HG03469 (cell line): ENCODE measurements around the gene ACTRT2.

Experiments
- ATAC-seq: cut with Tn5 transposase; IDR thresholded peaks from one replicate; pipeline ENCODE4 v1.9.1; 2021; ENCODE audit warnings: mild to moderate bottlenecking, moderate library complexity, moderate number of reproducible peaks; ENCODE audit not compliant: unreplicated experiment

The ACTRT2 gene

DNA sequence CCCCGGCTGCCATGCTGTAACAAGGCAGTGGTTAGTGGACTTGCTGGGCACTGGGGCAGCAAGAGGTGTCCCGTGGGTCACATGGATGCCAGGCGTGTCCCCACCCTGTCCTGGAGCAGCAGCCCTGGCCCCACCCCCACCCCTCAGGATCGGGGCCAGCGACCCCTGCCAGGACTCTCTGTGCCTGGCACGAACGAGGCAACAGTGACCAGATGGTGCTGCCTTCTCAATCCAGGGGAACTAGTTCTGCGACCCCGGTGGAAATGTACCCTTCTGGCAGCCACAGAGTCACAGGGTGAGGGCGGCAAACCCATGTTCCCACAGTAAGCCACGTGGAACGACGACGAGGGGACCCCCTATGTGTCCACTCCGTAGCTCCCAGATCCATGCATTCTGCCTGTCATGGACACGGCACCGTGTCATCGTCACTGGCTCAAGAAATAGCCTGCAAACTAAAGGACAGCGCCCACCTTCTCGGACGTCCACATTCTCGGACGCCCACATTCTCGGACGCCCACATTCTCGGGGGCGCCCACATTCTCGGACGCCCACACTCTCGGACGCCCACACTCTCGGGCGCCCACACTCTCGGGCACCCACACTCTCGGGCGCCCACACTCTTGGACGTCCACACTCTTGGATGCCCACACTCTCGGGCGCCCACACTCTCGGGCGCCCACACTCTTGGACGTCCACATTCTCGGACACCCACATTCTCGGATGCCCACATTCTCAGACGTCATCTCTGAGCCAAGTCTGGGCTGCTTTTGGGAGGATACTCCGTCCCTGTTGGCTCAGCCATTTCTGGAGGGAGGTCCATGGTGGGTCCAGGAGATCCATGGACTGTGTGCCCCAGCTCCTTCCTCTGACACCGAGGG, 19.6 kb upstream of the ACTRT2 start:
- no peak for ATAC-seq

DNA sequence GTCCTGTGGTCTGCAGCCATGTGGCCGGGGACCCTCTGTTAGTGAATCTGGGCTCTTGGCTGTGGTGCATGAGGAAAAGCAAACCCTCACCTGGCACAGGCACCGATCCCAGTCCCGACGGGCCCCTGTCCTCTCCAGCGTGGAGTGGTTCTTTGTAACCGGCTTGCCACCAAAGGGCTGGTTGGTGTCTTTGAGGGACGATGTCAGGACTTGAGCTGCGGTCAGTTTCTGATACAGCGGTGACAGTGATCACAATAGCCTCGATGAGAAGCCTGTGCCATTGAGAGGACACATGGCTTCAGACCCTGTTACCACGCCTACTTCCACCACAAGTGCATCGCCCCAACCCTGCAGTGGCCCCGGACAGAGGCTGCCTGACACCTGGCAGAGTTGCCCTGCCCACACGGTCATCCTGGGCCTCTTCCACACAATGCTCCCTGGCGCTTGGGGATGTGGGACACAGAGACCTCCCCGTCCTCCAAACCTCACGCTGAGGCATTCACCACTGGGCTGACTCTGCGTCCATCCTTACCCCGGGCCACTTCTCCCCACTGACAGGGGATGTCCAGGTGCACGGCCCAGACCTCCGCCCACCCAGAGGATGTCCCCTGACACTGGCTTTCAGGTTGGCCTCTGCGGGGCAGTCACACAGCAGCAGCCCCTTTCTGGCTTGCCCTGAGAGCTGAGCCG, 18.8 kb upstream of the ACTRT2 start:
- no peak for ATAC-seq

DNA sequence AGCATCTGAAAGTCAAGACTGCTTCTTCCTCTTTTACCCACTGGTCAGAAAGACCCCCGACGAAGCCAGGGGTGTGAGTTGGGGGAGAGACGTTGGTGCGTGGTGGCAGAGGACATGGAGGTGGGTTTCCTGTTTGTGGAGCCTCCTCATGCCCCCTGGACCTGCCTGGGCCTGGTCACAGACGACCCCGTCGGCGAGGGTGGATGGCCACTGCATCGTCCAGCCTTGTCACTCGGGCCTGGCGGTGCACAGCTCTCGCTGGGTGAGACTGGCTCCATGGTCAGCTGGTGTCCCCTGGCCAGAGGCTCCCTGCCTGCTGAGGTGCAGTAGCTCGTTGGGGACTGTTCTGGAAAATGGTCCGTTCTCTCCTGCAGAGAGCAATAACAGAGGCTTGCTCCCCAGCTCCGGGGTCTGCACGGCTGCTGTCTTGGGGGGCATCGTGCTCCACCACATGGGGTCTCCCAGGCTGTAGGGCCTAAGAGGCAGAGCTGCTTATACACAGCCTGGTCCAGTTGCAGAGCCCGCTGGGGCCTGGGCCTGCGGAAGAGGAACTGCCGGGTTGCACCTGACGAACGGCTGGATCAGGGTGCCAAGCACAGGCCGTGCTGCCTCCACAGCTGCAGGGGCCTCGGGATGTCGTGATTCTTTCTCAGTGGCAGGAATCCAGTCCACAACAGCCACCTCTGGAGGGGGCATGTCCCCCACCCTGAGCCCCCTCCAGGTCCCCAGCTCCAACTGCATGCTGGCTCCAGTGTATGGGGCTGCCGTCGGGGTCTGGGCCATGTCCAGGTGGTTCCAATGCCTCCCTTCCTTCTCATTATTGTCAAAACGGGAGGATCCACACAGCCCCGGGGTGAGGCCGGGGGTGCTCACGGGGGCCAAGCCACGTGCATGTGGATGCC, 18.0 kb upstream of the ACTRT2 start:
- ATAC-seq: no peak

DNA sequence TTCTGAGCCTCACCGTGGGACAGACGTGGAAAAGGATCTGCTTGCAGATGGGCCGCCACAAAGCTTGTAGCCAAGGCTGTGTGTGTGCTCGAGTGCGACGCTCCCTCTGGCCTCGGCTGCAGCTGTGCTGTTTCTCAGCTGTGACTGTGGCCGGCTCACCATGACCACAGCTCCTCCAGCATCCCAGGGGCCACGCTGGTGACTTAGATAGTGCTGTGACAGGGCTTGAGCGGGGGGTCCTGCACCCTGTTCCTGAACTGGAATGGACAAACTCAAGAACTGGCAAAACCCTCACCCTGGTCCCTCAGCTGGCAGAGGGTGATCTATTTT, 17.4 kb upstream of the ACTRT2 start:
- ATAC-seq: no peak

DNA sequence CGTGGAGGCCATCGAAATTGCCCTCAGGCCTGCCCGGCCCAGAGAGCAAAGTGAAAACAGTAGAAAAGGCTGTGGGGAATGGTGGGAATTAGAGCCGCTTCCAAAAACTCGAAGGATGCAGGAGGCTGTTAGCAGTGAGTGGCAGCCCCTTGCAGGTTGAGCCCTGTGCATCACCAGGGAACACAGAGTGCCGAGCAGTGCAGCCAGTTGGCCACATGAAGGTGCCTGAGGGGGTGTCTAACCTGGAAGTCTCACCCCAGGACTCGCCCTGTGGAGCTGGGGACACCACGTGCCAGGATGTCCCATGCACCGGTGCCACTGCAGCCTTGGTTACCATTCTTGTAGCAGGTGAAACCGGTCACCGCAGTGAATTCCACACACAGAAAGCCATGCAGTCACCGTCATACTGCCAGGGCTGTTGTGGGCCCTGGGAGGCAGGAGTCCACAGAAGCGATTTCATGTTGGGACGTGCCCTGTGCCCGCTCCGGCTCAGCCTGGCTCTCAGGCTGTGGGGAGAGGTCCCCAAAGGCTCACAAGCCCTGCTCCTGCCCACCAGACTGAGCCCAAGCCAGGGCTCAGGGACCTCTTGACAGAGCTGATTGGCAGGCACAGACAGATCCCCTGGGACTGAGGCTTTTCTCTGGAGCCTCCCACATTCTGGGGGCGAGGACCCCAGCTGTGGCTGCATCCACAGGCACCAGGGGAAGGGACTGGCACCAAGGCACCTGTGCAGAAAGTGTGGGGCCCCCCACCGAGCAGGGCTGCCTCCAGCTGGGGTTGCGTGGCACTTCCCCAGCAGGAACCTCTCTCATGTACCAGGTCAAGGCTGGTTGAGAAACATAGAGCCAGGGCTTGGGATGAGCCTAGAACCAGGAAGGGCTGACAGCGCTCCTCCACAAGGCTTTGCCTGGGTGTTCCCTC, 16.7 kb upstream of the ACTRT2 start:
- ATAC-seq: no peak

DNA sequence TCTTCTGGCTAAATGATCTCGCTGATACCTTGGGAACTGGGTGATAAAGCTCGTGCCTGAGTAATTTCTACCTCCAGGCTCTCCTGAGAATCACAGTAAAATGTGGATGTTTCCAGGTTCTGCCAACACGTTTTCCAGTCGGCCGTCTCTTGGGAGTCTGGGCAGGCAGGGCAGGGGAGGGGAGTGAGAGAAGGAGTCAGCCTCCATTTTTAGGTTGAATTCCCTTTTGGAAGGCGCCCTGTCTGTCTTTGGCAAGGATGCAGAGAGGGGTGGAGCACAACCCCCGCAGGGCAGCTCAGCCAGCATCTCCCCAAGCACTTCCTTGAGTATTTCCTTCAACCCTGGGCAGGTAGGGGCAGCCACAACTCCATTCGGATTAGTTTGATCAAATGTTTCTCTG, 15.5 kb upstream of the ACTRT2 start:
- no peak for ATAC-seq

DNA sequence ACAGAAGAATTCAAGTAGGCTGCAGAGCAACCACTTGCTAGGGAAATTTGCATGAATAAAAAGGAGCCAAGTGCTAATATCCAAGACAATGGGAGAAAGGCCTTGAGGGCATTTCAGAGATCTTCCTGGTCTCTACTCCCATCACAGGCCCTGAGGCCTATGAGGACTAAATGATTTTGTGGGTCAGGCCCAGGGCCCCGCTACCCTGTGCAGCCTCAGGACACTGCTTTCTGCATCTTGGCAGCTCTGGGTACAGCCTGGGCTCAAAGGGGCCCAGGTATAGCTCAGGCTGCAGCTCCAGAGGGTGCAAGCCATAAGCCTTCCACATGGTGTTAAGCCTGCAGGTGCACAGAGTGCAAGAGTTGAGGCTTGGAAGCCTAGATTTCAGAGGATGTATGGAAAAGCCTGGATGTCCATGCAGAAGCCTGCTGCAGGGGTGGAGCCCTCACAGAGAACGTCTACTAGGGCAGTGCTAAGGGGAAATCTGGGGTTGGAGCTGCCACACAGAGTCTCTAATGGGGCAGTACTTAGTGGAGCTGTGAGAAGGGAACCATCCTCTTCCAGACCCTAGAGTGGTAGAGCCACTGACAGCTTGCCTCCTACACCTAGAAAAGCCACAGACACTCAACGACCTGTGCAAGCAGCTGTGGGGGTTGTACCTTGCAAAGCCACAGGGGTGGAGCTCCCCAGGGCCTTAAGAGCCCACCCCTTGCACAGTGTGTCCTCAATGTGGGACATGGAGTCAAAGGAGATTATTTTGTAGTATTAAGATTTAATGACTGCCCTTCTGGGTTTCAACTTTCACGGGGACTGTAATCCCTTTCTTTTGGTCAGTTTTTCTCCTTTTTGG, 13.7 kb upstream of the ACTRT2 start:
- ATAC-seq: no peak

DNA sequence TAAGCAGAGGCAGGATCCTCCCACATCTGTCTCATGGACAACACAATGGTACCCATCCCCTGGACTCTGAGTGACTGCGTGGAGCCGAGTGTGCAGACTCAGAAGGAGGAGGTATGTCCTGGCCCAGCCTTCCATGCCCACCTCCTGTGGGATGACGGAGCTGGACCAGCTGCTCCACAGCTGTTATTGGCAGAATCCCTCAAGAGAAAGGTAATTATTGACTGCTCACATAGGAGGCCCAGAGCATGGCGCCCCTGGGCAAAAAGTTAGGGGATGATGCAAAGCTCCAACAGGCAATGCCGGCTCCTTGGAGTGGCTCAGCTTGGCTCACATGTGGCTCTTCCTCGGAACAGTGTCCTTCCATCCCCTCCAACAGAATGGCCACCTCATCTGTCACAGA, 12.2 kb upstream of the ACTRT2 start:
- ATAC-seq: no peak

DNA sequence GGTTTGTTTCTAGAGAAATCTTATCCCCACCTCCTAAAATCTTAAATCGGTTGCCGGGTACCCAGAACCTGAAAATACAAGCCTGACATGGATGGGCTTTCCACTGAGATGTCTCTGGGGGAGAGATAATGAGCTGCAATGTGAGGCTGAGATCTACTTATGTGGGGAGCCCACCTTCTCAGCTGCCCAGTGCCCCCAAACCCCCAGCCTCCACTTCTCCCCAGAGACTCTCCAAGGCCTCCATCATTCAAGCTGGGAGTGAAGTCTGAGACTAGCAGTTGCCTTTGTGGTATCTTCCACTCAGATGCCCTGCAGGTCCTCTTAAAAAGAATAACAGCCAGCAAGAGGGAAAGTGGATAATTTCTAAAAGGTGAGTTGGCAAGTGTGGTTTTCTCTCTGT, 11.7 kb upstream of the ACTRT2 start:
- ATAC-seq: no peak

DNA sequence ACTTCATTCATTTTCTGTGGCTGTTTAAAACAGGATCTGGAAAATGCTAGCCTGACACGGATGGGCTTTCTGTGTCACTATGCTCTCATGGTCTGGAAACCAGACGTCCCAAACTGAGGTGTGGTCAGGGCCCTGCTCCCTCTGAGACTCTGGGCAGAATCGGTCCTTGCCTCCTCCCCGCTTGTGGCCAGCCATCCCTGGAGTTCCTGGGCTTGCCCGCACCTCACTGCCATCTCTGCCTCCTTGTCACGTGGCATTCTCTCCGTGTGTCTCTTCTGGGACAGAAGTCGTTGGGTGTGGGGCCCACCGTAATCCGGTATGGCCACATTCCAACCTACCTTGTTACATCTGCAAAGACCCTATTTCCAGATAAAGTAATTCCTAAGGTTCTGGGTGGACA, 10.1 kb upstream of the ACTRT2 start:
- no peak for ATAC-seq

DNA sequence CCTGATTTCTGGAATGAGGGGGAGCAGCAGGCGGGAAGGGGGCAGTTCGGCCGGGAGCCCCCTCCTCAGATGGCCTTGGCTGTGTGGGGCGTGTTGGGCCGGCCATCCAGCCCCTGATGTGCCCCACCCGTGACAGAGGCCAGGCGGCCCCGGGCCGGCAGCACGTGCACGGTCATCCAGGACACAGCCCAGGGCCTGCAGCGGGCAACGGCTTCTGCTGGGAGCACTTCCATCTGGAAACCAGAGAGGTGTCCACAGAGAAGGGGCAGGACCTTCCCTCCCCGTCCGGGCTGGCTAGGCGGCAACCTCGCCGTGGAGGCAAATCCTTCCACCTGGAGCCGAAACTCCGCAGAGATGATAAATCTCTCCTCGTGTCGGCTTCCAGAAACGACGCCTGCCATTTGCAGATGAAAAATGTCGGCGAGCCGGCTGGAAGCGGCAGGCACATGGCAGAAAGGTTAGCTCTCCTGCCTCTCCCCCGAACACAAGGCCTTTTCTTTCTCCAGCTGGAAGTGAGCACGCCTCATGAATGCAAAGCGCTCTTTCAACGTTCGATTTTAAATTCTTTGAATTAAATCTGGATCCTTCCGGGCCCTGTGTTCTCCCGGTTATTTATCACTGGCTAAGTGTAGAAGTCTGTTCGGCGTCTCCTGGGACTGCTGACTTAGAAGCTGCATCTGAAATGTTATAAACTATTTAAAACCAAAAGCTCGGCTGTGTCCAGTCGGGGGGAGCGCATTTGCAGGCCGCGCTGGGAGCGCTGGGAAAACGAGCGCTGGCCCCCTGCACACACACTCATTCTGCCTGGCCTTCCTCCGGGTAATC, 9.4 kb upstream of the ACTRT2 start:
- no peak for ATAC-seq

DNA sequence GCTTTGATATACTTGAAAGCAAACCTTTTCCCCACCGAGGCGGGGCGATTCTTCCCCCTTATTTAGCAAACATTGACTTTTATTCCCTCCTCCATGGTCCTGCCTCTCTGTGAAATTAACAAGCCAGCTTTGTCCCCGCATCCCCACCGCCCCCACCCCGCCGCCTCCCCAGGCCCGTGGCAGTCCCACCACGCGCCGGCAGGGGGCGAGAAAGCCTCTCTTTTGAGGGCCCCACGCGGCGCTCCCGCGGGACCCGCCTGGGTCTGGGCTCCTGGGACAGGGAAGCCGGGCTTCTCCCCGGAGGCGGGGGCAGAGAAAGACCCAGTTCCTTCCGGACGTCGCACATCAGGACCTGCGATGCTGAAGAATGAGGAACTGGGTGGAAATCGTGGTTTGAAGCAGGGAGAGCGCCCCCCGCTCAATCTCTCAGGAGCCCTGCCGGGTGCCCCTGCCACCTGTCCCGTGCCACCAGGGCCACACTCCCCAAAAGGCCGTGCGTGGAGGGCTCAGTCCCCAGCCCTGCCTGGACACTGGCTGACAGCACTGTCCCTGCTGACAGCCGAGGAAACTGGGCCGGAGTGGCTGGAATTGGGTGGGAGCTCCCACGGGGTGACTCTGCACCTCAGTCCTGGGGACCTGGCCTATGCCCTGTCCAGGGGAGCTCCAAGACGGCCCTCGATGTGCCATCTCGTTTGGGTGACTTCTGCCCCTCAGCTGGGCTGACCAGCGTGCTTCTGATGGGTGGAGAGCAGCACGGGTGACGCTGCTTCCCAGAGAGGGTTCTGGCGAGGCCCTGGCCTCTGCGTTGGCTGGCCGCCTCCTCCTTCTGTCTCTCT, 8.6 kb upstream of the ACTRT2 start:
- ATAC-seq: no peak

DNA sequence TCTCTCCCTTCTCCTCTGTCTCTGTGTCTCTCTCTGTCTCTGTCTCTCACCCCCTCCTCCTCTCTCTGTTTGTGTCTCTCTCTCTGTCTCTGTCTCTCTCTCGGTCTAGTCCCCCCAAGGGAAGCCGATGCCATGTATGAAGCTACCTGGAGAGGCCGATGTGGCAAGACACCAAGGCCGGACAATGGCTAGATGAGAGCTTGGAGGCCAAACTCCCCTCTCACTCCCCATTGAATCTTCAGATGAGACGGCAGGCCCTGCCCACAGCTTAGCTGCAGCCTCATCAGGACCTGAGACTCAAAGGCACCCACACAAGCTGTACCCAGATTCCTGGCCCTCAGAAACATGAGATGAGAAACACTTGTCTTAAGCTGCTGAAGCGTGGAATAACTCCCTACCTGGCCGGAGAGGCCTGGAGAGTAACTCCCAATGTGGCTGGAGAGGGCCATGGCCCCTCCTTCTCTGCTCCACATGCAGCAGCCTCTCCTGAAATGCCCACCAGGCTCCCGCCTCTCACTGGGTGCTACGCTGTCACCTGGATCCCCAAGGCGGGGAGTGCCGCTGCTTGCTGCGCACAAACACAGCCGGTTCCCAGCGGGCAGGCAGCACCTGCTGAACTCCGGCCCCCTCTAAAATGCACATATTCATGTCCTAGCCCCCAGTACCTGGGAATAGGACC, 7.8 kb upstream of the ACTRT2 start:
- ATAC-seq: no peak

DNA sequence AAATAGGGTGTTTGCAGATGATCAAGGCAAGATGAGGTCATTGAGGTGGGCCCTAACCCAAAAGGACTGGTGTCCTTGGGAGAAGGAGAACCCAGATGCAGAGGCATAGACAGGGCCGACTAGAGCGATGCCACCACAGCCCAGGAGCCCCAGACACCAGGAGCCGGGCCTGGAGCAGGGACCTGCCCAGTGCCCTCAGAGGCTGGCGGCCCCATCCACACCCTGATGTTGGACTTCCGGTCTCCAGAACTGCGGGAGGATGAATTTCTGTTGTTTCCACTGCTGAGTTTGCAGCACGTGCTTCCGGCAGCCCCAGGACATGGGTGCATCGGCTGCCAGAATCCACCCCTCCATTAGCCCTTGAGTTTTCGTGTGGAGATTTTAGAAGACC, 7.2 kb upstream of the ACTRT2 start:
- ATAC-seq: no peak

DNA sequence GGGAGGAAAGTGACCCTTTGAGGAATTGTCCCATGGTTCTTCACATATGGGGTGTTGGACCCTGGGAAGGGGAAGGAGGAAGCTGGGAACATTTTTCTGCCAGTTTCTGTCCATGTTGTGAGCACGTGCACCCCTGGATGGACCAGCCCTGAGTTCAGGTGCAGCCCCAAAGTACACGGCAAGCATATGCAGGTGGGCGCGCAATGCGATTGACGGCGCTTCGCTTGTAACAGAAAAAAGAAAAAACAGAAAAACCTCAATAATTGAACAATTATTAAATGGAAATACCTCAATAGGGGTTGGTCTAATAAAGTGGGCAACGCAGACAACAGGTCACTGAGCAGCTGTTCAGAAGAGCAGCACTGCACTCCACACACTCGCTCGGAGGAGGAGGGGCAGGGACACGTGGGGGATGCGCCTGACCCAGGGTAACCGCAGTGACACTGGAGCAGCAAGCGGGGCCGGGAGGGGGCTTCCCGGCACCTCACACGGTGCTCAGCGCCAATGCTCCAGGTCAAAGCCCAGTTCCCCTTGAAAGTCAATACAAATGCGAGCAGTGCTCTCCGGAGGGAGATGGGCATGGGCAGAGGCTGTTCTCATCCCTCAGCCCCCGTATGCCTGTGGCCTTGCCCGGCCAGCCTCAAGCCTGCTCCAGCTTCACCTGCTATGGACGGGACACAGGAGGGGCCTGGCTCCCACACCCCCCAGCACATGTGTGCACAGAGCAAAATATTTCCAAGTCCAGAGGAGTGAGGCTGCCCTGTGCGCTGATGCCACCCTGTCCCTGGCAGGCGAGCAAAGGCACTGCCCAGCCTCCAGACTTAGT, 6.6 kb upstream of the ACTRT2 start:
- ATAC-seq: no peak

DNA sequence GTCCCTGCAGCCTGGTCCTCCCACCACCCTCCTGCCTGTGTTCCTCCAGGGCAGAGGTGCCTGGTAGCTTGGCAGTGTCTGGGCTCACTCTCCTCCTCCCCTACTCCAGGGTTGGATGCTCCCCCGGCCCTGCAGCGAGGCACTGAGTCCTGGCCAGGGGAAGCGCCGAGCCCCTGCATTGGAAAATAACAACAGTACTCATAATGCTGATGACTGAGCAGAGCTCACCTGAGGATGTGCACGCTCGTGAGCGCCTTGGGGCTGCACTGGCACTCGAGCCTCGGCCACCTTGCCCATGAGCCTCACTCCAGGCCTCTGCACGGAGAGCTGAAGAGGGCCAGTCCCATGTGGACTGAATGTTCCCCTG, 6.0 kb upstream of the ACTRT2 start:
- ATAC-seq: no peak

DNA sequence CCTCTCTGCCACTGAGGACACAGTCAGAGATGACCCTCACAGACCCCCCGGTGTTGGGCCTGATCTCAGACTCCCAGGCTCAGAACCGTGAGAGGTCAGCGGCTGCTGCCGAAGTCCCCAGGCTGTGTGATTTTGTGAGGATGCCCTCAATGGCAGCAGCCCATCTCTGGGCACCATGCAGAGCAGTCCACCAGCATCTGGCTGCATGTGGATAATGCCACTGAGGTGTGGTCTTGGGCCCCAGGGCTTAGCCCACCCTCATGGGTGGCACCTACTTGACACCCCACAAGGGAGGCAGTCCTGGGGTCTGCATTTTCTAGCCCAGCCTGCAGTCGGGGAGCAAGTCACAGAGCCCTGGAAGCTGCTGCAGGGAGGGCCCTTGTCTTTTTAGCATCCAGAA, 5.5 kb upstream of the ACTRT2 start:
- no peak for ATAC-seq
